GM12801 (cell line): Measurements from ENCODE around the gene ACAN.

ENCODE experiments used
- TF ChIP-seq, protein P1 (sequence below): IDR thresholded peaks from one replicate; pipeline ENCODE4 v1.5.1; 2011; ENCODE audit warnings: control low read depth; ENCODE audit not compliant: insufficient read length; ENCODE audit errors: extremely low read depth

ACAN gene

DNA sequence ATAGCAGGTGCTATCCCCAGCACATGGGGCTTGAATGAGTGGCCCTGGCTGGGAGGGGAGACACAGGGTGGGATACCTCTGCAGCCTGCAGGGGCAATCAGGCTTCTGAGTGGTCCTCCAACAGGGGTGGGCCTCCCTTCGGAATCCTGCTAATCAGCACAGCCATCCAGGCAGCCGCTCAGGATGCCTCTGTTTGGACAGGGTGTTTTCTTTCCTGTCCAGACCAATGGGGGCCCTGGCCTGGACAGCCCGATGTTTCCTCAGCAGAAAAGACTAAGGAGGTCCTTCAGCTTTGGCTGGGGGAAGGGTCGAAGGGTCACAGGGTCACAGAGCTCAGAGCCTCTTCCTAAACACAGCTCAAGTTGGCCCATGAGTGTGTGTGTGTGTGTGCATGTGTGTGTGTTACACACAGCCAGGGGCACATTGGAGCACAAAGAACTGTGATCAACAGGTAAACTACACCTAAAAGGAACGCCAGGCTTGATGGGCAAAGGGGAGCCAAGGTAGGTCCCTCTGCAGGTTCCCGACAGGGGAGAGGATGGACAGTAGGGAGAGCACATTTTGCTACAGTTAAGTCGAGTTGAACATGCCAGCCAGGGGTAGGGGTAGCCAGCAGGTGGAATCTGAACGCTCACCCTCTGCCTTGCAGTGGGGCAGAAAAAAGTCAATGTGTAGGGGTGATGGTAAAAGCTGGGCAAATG lies 93.2 kb downstream of the ACAN start:
- TF ChIP-seq, protein P1, sequence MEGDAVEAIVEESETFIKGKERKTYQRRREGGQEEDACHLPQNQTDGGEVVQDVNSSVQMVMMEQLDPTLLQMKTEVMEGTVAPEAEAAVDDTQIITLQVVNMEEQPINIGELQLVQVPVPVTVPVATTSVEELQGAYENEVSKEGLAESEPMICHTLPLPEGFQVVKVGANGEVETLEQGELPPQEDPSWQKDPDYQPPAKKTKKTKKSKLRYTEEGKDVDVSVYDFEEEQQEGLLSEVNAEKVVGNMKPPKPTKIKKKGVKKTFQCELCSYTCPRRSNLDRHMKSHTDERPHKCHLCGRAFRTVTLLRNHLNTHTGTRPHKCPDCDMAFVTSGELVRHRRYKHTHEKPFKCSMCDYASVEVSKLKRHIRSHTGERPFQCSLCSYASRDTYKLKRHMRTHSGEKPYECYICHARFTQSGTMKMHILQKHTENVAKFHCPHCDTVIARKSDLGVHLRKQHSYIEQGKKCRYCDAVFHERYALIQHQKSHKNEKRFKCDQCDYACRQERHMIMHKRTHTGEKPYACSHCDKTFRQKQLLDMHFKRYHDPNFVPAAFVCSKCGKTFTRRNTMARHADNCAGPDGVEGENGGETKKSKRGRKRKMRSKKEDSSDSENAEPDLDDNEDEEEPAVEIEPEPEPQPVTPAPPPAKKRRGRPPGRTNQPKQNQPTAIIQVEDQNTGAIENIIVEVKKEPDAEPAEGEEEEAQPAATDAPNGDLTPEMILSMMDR: no peak

DNA sequence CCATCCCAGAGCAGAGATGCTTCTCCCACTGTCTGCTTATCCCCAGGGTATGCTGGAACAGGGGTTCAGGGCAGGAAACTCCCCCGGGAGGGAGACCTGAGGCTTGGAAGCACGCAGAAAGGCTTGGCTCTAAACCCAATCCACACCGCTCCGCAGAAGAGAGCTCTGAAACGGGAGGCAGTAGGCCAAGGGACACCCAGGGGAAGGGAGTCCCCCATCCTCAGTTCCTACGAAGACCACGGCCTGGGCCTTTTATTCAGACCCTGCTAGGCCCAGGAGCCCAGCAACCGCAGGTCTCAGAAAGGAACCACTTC lies 93.9 kb downstream of the ACAN start:
- TF ChIP-seq, protein P1: no peak

DNA sequence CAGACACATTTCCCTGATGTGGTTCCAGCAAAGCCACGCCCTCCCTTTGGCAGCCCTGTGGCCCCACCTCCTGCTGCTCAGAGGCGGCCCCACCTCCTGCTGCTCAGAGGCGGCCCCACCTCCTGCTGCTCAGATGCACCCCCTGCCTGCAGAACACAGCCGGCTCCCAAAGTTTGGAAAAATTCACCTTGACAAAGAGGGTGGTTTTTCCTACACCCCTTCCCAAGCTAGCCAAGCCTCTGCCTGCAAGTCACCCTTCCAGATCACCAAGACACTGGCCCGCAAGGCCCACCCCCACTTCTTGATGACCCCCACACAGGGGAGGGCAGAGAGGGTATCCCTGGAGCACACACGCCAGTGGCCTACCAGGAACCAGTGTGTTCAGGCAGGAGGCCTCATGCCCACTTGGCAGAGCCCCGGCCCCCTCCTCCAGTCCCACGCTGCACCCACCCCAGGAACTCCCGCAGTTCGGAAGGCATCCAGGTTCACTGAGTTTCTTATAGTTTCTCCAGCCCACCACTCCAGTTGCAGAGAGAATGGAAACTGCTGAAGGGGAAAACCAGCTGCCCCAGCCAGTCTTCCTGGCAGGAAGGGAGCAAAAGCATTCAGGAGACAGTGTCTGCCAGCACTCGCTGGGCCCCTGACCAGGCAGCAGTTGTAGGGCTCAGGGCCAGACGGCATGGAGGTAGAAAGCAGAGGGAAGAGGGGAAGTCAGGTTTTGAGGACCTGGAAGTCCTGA lies 94.4 kb downstream of the ACAN start:
- TF ChIP-seq, protein P1: no peak

DNA sequence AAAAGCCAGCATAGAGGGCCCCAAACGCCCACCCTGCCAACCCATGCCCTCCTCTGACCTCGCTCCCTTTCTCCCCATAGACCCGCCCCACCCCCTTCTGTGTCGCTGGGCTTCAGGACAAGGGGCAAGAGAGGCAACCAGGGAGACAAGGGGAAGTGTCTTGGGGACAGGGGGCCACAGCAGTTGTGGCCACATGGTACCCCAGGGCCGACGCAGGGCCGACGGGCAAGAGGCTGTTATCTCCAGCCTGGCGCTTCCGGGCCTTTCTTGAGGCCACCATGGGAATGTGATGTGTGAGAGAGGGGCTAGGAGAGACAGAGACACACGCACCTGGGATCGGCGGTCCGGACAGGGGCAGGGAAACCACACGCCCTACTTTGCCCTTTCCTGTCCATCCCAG lies 95.5 kb downstream of the ACAN start:
- TF ChIP-seq, protein P1: no peak

DNA sequence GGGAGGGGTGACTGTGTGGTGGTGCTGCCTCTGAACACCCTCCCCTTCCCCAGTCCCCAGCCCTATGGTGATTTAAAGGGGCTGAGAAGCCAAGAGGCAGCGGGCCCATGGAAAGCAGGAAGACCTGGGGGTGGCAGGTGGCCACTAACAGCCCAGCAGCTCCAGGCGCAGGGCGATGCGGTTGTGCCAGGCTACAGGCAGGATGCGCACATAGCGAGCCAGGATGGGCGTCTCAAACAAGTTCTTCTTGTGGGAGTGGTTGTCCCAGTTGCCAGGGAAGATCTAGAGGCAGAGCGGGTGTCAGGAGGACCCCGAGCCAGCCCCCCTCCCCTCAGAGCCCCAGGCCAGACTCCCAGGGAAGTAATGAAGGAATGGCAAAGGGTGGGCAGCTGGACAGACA lies 96.0 kb downstream of the ACAN start:
- TF ChIP-seq, protein P1: no peak

DNA sequence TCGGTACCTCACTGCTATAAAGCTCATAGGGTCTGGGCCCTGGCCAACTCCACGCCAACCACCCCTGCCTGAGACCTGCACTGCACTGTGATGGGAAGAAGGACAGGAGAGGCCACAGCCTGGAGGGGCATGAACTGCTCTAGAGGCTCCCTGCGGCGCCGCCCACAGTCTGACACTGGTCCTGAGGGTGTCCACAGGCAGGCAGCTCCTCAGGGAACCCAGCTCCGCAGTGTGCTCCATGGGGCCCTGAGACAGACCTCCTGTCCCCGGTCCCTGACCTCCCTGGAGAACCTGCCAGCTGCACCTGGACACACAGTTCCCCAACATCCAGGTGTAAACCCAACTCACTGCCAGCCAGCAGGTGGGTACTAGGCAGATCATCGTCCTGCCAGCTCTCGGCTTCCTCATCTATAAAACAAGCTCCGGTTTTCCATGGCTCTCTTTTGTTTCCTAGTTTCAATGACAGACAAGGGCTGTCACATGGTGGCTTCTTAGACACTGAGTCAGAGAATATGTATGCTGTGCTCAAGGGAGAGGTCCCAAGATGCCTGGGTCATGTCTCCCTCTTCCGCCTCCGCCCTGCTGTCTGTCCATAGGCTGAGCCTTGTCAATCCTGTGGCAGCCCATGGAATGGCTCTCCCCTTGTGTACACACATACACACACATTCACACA lies 97.2 kb downstream of the ACAN start:
- TF ChIP-seq, protein P1: no peak

DNA sequence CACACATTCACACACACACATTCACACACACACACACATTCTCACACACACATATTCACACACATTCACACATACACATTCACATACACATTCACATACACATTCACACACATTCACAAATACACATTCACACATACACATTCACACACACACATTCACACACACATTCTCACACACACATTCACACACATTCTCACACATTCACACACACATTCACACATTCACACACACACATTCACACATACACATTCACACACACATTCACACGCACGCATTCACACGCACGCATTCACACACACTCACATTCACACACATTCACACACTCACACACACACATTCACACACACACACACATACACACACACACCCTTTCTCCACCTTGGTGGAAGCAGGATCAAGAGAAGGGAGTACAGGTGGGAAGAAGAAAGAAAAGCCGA lies 97.8 kb downstream of the ACAN start:
- TF ChIP-seq, protein P1: no peak
